ENCODE measurements around the gene CALR.

GRCh38 chr19:12979974-12980373 lies 41.6 kb downstream of the CALR start:
- TF ChIP-seq CTCF (IDR thresholded peaks at IDR 0.05) (no peak), POLR2AphosphoS5 (IDR thresholded peaks at IDR 0.05) (no peak), POLR2A (IDR thresholded peaks at IDR 0.05) (no peak)

All from upper lobe of left lung (tissue), 4 donors.